K562 (cell line): Measurements from ENCODE around the gene EFCAB5. TPM values are rescaled to one million over a fixed set of nuclear protein-coding genes. Genes with fewer than 3 reads are reported as not detected.
A peak's percentile ranks its signal among the peaks of the same experiment; 100 is the strongest.

Experiments
- CXXC5 ChIP-seq: fragments of 250-450 bp; sonication (Bioruptor Pico); IDR thresholded peaks from 2 replicates; pipeline ENCODE4 v1.8.0; 2022; ENCODE audit warnings: inconsistent platforms, mild to moderate bottlenecking, moderate library complexity
- DPF2 ChIP-seq: fragments of 450-650 bp; IDR thresholded peaks from 2 replicates; pipeline ENCODE4 v1.6.1; 2016
- LCOR ChIP-seq: sonication (generic); formaldehyde crosslinking; IDR thresholded peaks from 2 replicates; pipeline ENCODE4 v1.8.0; 2022; ENCODE audit warnings: mild to moderate bottlenecking, missing genetic modification reagents
- MBD2 ChIP-seq: sonication (generic); IDR thresholded peaks from 2 replicates; pipeline ENCODE4 v1.6.1; 2016; ENCODE audit warnings: low read depth, borderline replicate concordance
- NCOA1 ChIP-seq: fragments of 450-650 bp; IDR thresholded peaks from 2 replicates; pipeline ENCODE4 v1.6.1; 2016; ENCODE audit warnings: low read depth
- NEUROD1 ChIP-seq: fragments of 150-350 bp; IDR thresholded peaks from 2 replicates; pipeline ENCODE4 v1.6.1; 2014; ENCODE audit warnings: borderline replicate concordance, low read length, low read depth; ENCODE audit not compliant: partially characterized antibody
- TAF7 ChIP-seq: fragments of 450-650 bp; IDR thresholded peaks from 2 replicates; pipeline ENCODE4 v1.6.1; 2016; ENCODE audit warnings: missing genetic modification characterization, missing compliant biosample characterization
- TEAD4 ChIP-seq, 2 experiments: sonication (generic) in 1 of 2; formaldehyde crosslinking in 1 of 2; IDR thresholded peaks; 2 replicates each; pipeline versions ENCODE4 v1.6.1 to v1.8.0; 2012 to 2022; ENCODE audit warnings: borderline replicate concordance in 1 of 2, inconsistent platforms in 1 of 2, low read length in 1 of 2, mild to moderate bottlenecking in 1 of 2, missing genetic modification reagents in 1 of 2
- TRIM24 ChIP-seq, 2 experiments: fragments of 450-650 bp; IDR thresholded peaks; 2 replicates each; pipeline ENCODE4 v1.6.1; 2016
- VEZF1 ChIP-seq: fragments of 200-800 bp; sonication (Bioruptor generic); IDR thresholded peaks from 2 replicates; pipeline ENCODE4 v1.6.1; 2017; ENCODE audit warnings: missing genetic modification characterization, missing compliant biosample characterization
- ZNF445 ChIP-seq: fragments of 250-450 bp; sonication (Bioruptor Pico); IDR thresholded peaks from 2 replicates; pipeline ENCODE4 v1.4.0; 2020; ENCODE audit warnings: low read depth, mild to moderate bottlenecking, moderate library complexity
- ZZZ3 ChIP-seq: fragments of 450-650 bp; IDR thresholded peaks from 2 replicates; pipeline ENCODE4 v1.6.1; 2016; ENCODE audit warnings: antibody characterized with exemption, mild to moderate bottlenecking, moderate library complexity
- polyA plus RNA-seq, 8 experiments: library from polyadenylated mRNA; depleted of rRNA in 4 of 8; stranded (reverse) in 5 of 8; unstranded in 3 of 8; fragments of >200 nt; fragmentation: Nextera tagmentation in 2 of 8; fragmentation: Illumina TruSeq in 1 of 8; extraction: Ambion mirVana in 2 of 8; extraction: Trizol in 1 of 8; gene quantifications; 2 replicates each; pipeline versions ENCODE4 v1.2.1 to v1.2.3, GENCODE V29; 2011 to 2014; ENCODE audit warnings: inconsistent platforms in 1 of 8, missing spikeins in 1 of 8
- total RNA-seq, 7 experiments: library from RNA; depleted of rRNA in 6 of 7; stranded (reverse); fragments of >200 nt in 6 of 7; fragmentation: Illumina TruSeq in 2 of 7; extraction: Trizol in 2 of 7; gene quantifications; 2 replicates each; pipeline versions ENCODE4 v1.2.1 to v1.2.3, GENCODE V29; 2011 to 2021; ENCODE audit warnings: low replicate concordance in 1 of 7
- TF ChIP-seq, protein P1 (sequence below): fragments of 250-450 bp; sonication (Bioruptor Pico); IDR thresholded peaks from 2 replicates; pipeline ENCODE4 v1.5.0; 2020; ENCODE audit warnings: mild to moderate bottlenecking
- TF ChIP-seq, protein P2 (sequence below), 2 experiments: fragments of 450-650 bp; formaldehyde crosslinking in 1 of 2; IDR thresholded peaks; 2 replicates each; pipeline versions ENCODE4 v1.4.0 to v1.6.1; 2014 to 2020; ENCODE audit warnings: mild to moderate bottlenecking in 2 of 2, borderline replicate concordance in 1 of 2, low read depth in 1 of 2

EFCAB5 gene
- total and polyA plus RNA-seq, 9 of the 15 experiments (the other 6 are each of a cell fraction or from before 2014, with no cell fraction given) = 0.06 to 0.11 TPM; not detected in 7

- peak; percentile 39; the same call in 1 of the 2 replicates for TF ChIP-seq VEZF1 (CRISPR knock-in tag)
- peak; percentile 91 for TF ChIP-seq CXXC5 (CRISPR knock-in tag)
- 0 out of 2 replicates have a peak, but pooled peaks have one; percentile 12 for TF ChIP-seq ZNF445 (CRISPR knock-in tag)
- peak; percentile 37; the same call in 1 of the 2 replicates for TF ChIP-seq NCOA1
- TF ChIP-seq, protein P1, sequence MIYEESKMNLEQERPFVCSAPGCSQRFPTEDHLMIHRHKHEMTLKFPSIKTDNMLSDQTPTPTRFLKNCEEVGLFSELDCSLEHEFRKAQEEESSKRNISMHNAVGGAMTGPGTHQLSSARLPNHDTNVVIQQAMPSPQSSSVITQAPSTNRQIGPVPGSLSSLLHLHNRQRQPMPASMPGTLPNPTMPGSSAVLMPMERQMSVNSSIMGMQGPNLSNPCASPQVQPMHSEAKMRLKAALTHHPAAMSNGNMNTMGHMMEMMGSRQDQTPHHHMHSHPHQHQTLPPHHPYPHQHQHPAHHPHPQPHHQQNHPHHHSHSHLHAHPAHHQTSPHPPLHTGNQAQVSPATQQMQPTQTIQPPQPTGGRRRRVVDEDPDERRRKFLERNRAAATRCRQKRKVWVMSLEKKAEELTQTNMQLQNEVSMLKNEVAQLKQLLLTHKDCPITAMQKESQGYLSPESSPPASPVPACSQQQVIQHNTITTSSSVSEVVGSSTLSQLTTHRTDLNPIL = 0 out of 2 replicates have a peak, but pooled peaks have one; percentile 9
- TF ChIP-seq ZZZ3 = peak; percentile 37; the same call in 1 of the 2 replicates
- TF ChIP-seq TEAD4 (IDR thresholded peaks at IDR 0.05; ENCODE audit: low read length) = peak; percentile 27; the same call in 1 of the 2 replicates
- TF ChIP-seq TEAD4 (CRISPR knock-in tag; IDR thresholded peaks at IDR 0.05; ENCODE audit: borderline replicate concordance) = no peak
- peak; percentile 84; the same call in 1 of the 2 replicates for TF ChIP-seq MBD2
- TF ChIP-seq TRIM24 (IDR thresholded peaks at IDR 0.05) = peak; percentile 15 to 36; a peak in 2 of 4 replicates
- TF ChIP-seq NEUROD1 = peak; percentile 71
- TF ChIP-seq, protein P2, sequence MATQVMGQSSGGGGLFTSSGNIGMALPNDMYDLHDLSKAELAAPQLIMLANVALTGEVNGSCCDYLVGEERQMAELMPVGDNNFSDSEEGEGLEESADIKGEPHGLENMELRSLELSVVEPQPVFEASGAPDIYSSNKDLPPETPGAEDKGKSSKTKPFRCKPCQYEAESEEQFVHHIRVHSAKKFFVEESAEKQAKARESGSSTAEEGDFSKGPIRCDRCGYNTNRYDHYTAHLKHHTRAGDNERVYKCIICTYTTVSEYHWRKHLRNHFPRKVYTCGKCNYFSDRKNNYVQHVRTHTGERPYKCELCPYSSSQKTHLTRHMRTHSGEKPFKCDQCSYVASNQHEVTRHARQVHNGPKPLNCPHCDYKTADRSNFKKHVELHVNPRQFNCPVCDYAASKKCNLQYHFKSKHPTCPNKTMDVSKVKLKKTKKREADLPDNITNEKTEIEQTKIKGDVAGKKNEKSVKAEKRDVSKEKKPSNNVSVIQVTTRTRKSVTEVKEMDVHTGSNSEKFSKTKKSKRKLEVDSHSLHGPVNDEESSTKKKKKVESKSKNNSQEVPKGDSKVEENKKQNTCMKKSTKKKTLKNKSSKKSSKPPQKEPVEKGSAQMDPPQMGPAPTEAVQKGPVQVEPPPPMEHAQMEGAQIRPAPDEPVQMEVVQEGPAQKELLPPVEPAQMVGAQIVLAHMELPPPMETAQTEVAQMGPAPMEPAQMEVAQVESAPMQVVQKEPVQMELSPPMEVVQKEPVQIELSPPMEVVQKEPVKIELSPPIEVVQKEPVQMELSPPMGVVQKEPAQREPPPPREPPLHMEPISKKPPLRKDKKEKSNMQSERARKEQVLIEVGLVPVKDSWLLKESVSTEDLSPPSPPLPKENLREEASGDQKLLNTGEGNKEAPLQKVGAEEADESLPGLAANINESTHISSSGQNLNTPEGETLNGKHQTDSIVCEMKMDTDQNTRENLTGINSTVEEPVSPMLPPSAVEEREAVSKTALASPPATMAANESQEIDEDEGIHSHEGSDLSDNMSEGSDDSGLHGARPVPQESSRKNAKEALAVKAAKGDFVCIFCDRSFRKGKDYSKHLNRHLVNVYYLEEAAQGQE (IDR thresholded peaks at IDR 0.05; ENCODE audit: borderline replicate concordance) = 0 out of 2 replicates have a peak, but pooled peaks have one; percentile 8
- TF ChIP-seq, protein P2 (CRISPR knock-in tag; IDR thresholded peaks at IDR 0.05; ENCODE audit: low read depth) = no peak
- 0 out of 2 replicates have a peak, but pooled peaks have one; percentile 37 for TF ChIP-seq LCOR (CRISPR knock-in tag)
- peak; percentile 99 for TF ChIP-seq TAF7 (tag)
- TF ChIP-seq DPF2 = peak; percentile 54; the same call in 1 of the 2 replicates
Measured at GRCh38 chr17:30116661-30117551, 175.5 kb downstream of the EFCAB5 start, which contains the start of gene NSRP1 (continued).
